GM20431 (cell line): ENCODE data around the gene KCNQ1.

Source experiments
- in situ Hi-C: fragments of 300-500 bp; cut with MseI, MboI; formaldehyde crosslinking; loops from one replicate; pipeline ENCODE4 v1.15.0; 2020; ENCODE audit warnings: low sequenced_read_pairs; ENCODE audit not compliant: unreplicated experiment

The KCNQ1 gene

DNA sequence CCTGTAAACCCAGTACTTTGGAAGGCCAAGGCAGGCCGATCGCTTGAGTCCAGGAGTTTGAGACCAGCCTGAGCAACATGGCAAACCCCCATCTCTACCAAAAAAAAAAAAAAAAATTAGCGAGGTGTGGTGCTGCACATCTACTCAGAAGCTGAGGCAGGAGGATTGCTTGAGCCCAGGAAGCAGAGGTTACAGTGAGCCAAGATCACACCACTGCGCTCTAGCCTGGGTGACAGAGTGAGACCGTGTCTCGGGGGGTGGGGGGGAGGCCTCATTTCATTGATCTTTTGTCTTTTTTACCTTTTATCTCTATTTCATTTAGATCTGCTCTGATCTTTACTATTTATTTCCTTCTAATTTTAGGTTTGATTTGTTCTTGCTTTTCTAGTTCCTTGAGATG is 203.1 kb downstream of the KCNQ1 start:
- in situ Hi-C loops = no loop called here

- in situ Hi-C loops = no loop called here
Measured at GRCh38 chr11:2649400-2649799, 204.6 kb downstream of the KCNQ1 start.

- in situ Hi-C loops = no loop called here
Measured at GRCh38 chr11:2649848-2650247, 205.0 kb downstream of the KCNQ1 start.

GRCh38 chr11:2650343-2650867 is 205.6 kb downstream of the KCNQ1 start:
- in situ Hi-C loops = no loop called here

DNA sequence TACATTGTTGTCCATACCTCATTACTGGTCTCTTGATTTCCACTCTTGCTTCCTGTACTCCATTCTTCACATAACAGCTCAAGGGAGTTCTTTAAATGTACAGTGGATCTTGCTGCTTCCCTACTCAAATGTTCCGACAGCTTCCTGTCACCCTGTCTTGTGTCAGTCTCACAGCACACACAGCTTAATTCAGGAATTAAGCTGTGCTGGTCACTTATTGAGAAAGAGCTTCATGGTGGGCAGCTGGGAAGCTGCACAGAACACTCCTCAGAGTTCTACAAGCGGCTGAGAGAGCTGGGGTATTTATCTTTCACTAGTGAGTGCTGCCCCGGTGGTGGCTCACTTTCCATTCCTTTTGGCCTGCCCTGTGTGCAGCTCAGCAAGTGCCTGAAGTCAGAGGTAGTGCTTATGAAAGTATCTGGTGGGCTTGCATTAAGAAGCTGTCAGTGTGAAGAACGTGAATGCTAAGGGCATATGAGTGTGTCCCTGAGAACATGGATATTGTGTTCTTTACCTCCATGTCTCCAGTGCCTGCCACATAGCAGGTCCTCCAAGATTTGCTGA is 206.3 kb downstream of the KCNQ1 start:
- in situ Hi-C loops = no loop called here

GRCh38 chr11:2651826-2652271 is 207.0 kb downstream of the KCNQ1 start:
- in situ Hi-C loops = no loop called here

- in situ Hi-C loops = no loop called here
Measured at GRCh38 chr11:2652333-2653197, 207.8 kb downstream of the KCNQ1 start.

- in situ Hi-C loops = no loop called here
Measured at GRCh38 chr11:2653198-2653551, 208.4 kb downstream of the KCNQ1 start.

- in situ Hi-C loops = no loop called here
Measured at GRCh38 chr11:2653930-2654739, 209.3 kb downstream of the KCNQ1 start.

GRCh38 chr11:2655016-2655719 is 210.4 kb downstream of the KCNQ1 start:
- in situ Hi-C loops = no loop called here

GRCh38 chr11:2655834-2656622 is 211.2 kb downstream of the KCNQ1 start:
- in situ Hi-C loops = no loop called here

GRCh38 chr11:2656859-2657258 is 212.1 kb downstream of the KCNQ1 start:
- in situ Hi-C loops = no loop called here

DNA sequence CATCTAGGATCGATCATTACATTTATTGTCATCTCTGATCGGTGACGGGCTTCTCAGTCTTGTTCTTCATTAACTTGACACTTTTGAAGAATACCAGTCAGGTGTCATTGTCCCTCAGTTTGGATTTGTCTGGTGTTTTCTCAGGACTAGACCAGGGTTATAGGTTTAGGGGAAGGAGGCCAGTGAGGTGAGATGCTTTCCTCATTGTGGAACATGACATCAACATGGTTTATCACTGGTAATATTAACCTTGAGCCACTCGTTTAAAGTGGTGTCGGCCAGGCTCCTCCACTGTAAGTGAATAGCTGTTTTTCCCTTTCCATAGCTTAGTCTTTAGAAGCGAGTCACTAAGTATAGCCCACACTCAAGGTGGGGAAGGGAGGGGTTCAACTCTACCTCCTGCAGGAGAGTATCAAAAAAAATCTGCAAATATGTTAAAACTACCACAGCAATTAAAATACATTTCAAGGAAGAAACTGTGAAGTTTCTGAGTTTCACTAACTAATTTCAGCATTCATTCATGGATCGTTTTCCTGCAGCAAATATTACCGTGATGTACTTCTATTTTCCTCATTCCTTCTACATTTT is 213.0 kb downstream of the KCNQ1 start:
- in situ Hi-C loops = no loop called here

GRCh38 chr11:2660357-2660939 is 215.6 kb downstream of the KCNQ1 start:
- in situ Hi-C loops = no loop called here

GRCh38 chr11:2661173-2662023 is 216.6 kb downstream of the KCNQ1 start:
- in situ Hi-C loops = no loop called here

DNA sequence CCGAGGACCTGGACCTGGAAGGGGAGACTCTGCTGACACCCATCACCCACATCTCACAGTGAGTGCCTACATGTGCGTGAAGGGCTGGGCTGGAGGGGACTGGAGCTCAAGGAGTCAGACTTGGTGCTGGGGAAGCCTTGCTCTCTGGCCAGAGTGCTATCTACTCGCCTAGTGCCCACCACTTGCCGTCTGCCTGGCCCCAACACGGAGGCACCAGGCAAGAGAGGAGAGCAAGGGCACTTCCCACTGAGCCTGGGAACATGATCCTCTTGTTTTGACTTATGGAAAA is 217.2 kb downstream of the KCNQ1 start:
- in situ Hi-C loops = no loop called here

- in situ Hi-C loops = no loop called here
Measured at GRCh38 chr11:2662430-2663299, 217.9 kb downstream of the KCNQ1 start.
